GM19025 (cell line): Measurements from ENCODE around the gene FER1L5.

Experiments used
- ATAC-seq: cut with Tn5 transposase; IDR thresholded peaks from one replicate; pipeline ENCODE4 v1.9.1; 2021; ENCODE audit warnings: mild to moderate bottlenecking, low read depth, moderate library complexity; ENCODE audit not compliant: unreplicated experiment

The FER1L5 gene

DNA sequence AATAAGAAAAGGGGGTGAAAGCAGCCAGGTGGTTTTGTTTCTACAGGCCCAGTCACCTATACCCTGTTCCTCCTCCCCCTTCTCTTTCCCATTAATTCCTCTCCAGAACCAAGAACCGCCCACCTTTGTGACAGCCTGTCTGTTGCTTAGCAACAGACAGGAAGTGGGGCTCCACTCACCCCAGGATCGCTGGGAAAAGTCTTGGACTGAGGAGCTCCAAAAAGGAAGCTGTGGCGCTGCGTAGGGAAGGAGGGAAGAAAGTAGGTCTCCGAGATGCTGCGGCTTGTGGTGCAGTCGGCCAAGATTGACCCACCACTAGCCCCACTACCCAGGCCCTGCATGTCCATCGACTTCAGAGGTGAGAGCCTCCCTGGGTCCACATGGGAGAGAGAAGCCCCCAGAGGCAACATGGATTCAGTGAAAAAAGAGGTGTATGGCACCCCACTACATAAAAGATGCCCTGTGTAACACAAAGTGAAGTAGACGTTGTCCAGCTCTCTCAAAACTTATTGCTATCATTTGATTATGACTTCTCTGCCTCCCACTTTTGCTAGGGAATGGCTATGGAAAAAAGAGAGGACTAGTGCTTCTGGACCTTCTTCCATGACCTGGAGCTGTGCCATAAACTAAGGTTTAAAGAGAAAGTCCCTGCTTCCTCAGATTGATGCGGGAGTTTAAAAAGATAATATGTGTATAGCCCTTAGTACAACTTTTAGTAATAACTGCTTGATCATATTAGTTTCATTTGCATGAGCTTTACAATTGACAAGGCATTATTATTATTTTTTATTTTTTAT is at the start of gene FER1L5:
FER1L5 (plus strand) TSS at position 201 of the 797 bp plus-strand sequence; CDS start at position 274, 73 bp downstream.
- ATAC-seq, result no peak

- ATAC-seq, result no peak
Measured at GRCh38 chr2:96594282-96594681, 48.3 kb upstream of the FER1L5 start.

DNA sequence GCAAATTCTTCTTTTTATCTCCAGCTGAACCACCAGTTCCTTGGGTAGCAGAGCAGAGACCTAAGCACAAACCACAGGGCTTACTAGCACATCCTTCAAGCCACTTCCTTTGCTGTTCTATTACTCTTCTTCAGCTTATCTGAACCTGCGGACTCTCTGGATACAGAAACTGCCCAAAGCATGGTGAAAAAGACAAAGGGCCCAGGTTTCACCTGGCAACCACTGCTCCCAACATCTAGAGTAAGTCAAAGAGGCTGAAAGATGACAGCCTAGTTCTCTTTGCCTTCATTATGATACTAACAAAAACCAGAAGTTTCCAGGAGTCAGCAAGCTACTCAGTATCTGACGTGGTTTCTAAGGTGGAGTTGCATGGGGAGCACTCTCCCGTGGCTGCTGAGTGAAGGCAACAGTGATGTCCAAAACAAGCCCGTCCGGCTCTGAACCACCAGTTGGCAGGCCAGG is 47.8 kb upstream of the FER1L5 start:
- no peak for ATAC-seq

DNA sequence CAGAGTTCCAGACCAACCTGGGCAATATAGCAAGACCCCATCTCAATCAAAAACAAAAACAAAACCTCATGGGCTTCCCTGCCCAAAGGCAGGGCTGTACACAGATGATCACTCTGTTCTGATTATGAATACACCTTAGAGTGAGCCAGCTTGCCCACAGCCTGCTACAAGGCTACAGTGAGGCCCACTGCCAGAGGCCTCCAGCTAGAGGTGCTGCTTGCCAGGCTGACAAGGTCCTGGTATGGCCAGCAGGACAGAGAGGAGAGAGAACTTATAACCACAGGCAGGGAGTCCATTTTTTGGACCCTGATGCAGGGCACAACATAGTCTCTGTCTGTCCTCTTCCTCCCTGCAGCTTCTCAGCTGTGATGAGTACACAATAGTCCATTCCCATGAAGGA is 46.0 kb upstream of the FER1L5 start:
- no peak for ATAC-seq

DNA sequence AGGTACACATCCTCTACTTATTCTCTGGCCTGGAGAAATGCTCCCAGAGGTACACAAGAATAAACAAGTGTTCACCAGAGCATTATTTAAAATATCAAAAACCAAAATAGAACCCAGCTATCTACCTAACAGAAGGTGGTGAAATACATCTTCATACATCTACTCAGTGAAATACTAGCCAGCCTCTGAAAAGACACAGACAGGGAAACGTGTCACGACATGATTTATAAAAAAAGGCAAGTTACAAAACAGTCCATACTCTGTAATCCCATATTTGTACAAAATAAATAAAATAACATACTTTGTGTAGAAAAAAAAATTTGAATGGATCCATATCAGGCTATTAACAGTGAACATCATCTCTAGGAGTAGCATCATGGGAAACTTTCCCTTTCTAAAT is 42.6 kb upstream of the FER1L5 start:
- ATAC-seq, result no peak

- no peak for ATAC-seq
Measured at GRCh38 chr2:96601382-96602292, 40.9 kb upstream of the FER1L5 start.

GRCh38 chr2:96602330-96602823 is 40.2 kb upstream of the FER1L5 start:
- no peak for ATAC-seq

GRCh38 chr2:96604104-96604503 is 38.5 kb upstream of the FER1L5 start:
- ATAC-seq, result no peak

GRCh38 chr2:96608469-96609455 is 33.8 kb upstream of the FER1L5 start:
- no peak for ATAC-seq

GRCh38 chr2:96616128-96616527 is 26.4 kb upstream of the FER1L5 start:
- no peak for ATAC-seq

DNA sequence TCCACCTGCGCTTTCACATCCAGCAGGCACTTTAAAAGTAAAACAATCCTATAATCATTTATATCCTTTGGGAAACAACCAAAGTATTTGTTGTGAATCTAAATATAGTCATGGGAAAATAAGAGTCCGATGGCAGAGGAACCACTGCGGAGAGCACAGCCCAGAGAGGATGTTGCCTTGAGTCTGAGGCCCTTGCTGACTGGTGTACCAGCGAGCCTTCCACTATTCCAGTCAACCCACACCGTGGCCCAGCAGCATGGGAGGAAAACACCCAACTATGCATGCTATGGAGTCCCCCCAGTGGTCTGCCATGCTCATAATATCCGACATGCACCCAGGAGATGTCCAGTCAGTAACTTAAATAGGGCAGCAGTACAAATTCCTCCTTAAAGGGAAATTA is 26.0 kb upstream of the FER1L5 start:
- ATAC-seq, result no peak

DNA sequence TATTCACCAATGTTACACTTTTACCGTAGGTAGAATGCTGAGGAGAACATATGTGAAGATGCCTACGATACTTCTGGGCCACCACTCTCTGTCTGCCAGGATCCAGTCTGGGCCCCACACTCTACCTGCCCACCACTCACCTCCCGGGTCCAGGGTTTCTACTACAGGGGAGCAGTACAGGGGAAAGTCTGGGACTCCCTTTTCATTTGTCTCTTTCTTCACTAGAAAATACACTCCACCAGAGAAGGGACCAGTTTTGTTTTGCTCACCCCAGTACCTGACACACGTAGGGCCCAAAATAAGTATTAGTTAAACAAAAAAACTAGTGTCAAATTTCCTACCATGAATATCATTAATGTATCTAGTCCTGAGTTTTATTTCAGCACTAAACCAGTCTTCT is 25.6 kb upstream of the FER1L5 start:
- ATAC-seq, result no peak

- no peak for ATAC-seq
Measured at GRCh38 chr2:96618596-96619283, 23.8 kb upstream of the FER1L5 start.

DNA sequence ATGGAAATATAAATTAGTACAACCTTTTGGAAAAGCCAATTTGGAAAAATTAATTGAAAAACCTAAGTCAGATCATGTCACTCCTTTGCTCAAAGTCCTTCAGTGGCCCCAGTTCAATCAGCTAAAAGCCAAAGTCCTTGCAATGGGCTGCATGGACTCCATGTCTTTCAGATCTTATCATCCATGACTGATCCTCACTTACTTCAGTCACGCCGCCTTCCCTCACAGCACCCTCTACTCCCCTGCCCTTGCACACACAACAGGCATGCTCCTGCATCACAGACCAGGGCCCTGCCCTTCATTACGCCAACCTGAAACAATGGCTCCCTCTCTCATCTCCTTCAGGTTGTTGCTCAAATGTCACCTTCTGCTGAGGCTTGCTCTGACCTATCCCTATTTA is 20.0 kb upstream of the FER1L5 start:
- no peak for ATAC-seq

DNA sequence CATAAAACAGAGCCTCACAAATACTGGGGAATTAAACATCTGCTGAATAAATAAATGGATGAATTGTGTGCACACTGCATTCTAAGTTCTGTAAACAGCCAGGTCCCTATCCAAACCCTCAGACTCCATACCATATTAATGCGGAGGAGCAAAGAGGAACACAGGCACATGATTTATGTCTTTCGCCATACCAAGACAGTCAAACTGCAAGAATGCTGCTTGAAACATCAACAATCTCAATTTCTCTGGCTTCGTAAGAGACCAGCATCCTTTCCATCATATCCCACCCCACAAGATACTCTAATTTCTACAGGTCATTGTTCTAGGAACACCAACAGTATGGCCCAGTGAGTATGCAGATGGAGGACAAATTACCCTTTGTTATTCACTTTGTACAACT is 19.4 kb upstream of the FER1L5 start:
- no peak for ATAC-seq

- no peak for ATAC-seq
Measured at GRCh38 chr2:96625571-96626552, 16.7 kb upstream of the FER1L5 start.

DNA sequence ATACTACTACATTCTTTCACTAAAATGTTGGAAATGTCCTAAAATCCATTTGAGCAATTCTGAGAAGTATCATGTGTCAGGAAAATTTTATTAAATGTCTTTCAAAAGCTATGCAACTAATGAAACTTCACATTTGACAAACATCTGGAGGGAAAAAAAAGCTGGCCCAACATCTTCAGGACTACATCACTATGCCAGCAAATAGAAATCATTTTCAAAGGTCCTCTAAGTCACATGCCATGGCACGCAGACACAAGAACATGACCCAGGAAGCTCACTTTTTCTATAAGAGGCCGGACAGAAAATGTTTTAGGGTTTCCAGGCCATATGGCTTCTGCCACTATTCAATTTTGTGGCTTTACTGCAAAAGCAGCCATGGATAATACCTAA is 16.0 kb upstream of the FER1L5 start:
- no peak for ATAC-seq

DNA sequence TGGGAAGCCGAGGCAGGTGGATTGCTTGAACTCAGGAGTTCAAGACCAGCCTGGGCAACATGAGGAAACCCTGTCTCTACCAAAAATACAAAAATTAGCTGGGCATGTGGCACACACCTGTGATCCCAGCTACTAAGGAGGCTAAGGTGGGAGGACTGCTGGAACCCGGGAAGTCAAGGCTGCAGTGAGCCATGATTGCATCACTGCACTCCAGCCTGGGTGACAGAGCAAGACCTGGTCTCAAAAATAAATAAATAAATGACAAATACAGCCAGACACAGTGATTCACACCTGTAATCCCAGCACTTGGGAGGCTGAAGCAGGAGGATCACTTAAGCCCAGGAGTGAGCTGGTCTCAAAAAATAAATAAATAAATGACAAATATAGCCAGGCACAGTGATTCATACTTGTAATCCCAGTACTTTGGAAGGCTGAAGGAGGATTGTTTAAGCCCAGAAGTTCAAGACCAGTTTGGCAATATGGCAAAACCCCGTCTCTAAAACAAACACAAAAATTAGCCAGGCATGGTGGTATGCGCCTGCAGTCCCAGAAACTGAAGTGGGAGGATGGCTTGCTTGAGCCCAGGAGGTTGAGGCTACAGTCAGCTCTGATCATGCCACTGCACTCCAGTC is 10.6 kb upstream of the FER1L5 start:
- ATAC-seq, result no peak
